Measurements from ENCODE around the gene HEBP2.

The HEBP2 gene

GRCh38 chr6:138372711-138373463, 31.1 kb upstream of the HEBP2 start:
- DNase-seq (ENCODE audit: low read depth, low spot score) = no peak
- ChIA-PET POLR2A (no interaction called here), CTCF (no interaction called here)
- no peak overlapping the region for H3K4me3 ChIP-seq (ENCODE audit: low read depth, low read length)
- TF ChIP-seq CTCF (IDR thresholded peaks at IDR 0.05; ENCODE audit: insufficient read depth, low read length, missing control alignments) = no peak

GRCh38 chr6:138374230-138374629, 29.8 kb upstream of the HEBP2 start:
- no peak for TF ChIP-seq CTCF (IDR thresholded peaks at IDR 0.05; ENCODE audit: insufficient read depth, low read length, missing control alignments)
- ChIA-PET POLR2A (no interaction called here), CTCF (no interaction called here)
- DNase-seq (ENCODE audit: low read depth, low spot score) = no peak
- H3K4me3 ChIP-seq (ENCODE audit: low read depth, low read length) = no peak overlapping the region

- no peak for TF ChIP-seq CTCF (IDR thresholded peaks at IDR 0.05; ENCODE audit: insufficient read depth, low read length, missing control alignments)
- no peak for DNase-seq (ENCODE audit: low read depth, low spot score)
- ChIA-PET CTCF (interaction anchor here (0.6 kb wide), 1 partner anchor 1583 kb away, joined by 3 read pairs; no protein-coding TSS in a partner anchor), POLR2A (no interaction called here)
- no peak overlapping the region for H3K4me3 ChIP-seq (ENCODE audit: low read depth, low read length)
Measured at GRCh38 chr6:138374815-138375214, 29.2 kb upstream of the HEBP2 start.

GRCh38 chr6:138377042-138377441, 27.0 kb upstream of the HEBP2 start:
- no peak overlapping the region for H3K4me3 ChIP-seq (ENCODE audit: low read depth, low read length)
- ChIA-PET POLR2A (no interaction called here), CTCF (no interaction called here)
- no peak for DNase-seq (ENCODE audit: low read depth, low spot score)
- no peak for TF ChIP-seq CTCF (IDR thresholded peaks at IDR 0.05; ENCODE audit: insufficient read depth, low read length, missing control alignments)

GRCh38 chr6:138377844-138378243, 26.2 kb upstream of the HEBP2 start, which contains the start of gene SMIM28:
TSS of gene SMIM28 (plus strand) at chr6:138377905. CDS start at chr6:138378073, 168 bp downstream.
- TF ChIP-seq CTCF (IDR thresholded peaks at IDR 0.05; ENCODE audit: insufficient read depth, low read length, missing control alignments) = no peak
- no peak for DNase-seq (ENCODE audit: low read depth, low spot score)
- ChIA-PET POLR2A (no interaction called here), CTCF (no interaction called here)
- no peak within 1 kb of the TSS for H3K4me3 ChIP-seq (ENCODE audit: low read depth, low read length)

- no peak for TF ChIP-seq CTCF (IDR thresholded peaks at IDR 0.05; ENCODE audit: insufficient read depth, low read length, missing control alignments)
- ChIA-PET CTCF (no interaction called here), POLR2A (no interaction called here)
- no peak for DNase-seq (ENCODE audit: low read depth, low spot score)
- no peak overlapping the region for H3K4me3 ChIP-seq (ENCODE audit: low read depth, low read length)
Measured at GRCh38 chr6:138378463-138378862, 25.6 kb upstream of the HEBP2 start.
